Measurements from ENCODE around the gene MORN4. TPM values are rescaled to one million over a fixed set of nuclear protein-coding genes. Genes with fewer than 3 reads are reported as not detected.

The MORN4 gene
- total RNA-seq, 1 donor from 2014 or later: 25.9 TPM

DNA sequence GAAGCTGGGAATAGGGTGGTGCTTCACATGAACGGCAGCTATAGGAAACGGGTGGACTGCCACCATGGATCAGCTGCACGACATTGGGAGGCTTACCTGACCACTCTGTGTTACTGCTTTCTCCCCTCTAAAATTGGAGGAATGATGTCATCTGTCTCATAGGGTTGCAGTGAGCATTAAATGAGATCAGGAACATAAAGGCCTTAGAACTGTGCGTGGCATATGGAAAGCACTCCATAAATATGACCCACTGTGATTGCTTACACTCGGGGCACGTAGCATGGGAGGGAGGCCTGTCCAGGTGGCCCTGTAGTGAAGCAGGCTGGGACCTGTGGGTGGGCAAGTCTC is 34.1 kb downstream of the MORN4 start:
- no peak overlapping the region for H3K4me3 Mint-ChIP-seq
- no peaks in the 10 kb centered on the region for H3K9me3 Mint-ChIP-seq
- no peaks in the 10 kb centered on the region for H3K27me3 Mint-ChIP-seq (ENCODE audit: low read depth)
- no peak for DNase-seq (ENCODE audit: low read depth, low spot score)
- no peaks in the 10 kb centered on the region for H3K4me1 Mint-ChIP-seq
- no peak overlapping the region for H3K27ac Mint-ChIP-seq (ENCODE audit: unreplicated experiment)
- no peaks in the 10 kb centered on the region for H3K36me3 Mint-ChIP-seq (ENCODE audit: low read depth)
- TF ChIP-seq CTCF (conservative IDR thresholded peaks at IDR 0.05): no peak

DNA sequence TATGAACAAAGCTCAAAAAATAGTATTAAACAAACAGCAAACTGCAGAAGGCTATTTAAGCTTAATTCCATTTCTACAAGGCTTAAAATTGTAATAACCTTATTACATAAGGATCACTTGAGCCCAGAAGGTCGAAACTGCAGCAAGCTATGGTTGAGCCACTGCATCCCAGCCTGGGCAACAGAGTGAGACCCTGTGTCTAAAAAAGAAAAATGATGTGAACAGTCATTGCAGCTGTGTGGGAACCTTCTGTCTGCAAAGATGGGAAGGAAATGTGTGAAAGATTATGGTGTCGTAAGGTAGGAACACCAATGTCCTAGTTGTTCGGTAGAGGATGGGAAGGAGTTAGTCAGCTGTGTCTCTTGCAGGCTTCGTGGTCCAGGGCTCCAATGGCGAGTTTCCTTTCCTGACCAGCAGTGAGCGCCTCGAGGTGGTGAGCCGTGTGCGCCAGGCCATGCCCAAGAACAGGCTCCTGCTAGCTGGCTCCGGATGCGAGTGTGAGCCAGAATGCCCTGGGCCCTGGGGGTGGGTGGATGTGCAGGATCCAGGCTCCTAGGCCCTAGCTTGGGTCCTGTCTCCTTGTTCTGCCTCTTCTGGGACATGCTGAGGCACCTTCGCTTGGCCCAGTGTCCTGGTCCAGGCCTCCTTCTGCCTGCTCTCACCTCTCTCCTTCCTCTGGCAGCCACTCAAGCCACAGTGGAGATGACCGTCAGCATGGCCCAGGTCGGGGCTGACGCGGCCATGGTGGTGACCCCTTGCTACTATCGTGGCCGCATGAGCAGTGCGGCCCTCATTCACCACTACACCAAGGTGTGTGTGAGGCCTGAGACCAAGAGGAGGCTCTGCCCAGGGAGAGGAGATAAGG is 34.7 kb downstream of the MORN4 start:
- no peak for DNase-seq (ENCODE audit: low read depth, low spot score)
- Mint-ChIP-seq H3K4me1 (no peaks in the 10 kb centered on the region), H3K27me3 (ENCODE audit: low read depth) (no peaks in the 10 kb centered on the region), H3K36me3 (ENCODE audit: low read depth) (no peaks in the 10 kb centered on the region), H3K27ac (ENCODE audit: unreplicated experiment) (no peak overlapping the region), H3K9me3 (no peaks in the 10 kb centered on the region), H3K4me3 (no peak overlapping the region)
- no peak for TF ChIP-seq CTCF (conservative IDR thresholded peaks at IDR 0.05)

- H3K4me3 Mint-ChIP-seq: no peak overlapping the region
- DNase-seq (ENCODE audit: low read depth, low spot score): no peak
- H3K27ac Mint-ChIP-seq (ENCODE audit: unreplicated experiment): no peak overlapping the region
- no peaks in the 10 kb centered on the region for H3K9me3 Mint-ChIP-seq
- TF ChIP-seq CTCF (conservative IDR thresholded peaks at IDR 0.05): no peak
- no peaks in the 10 kb centered on the region for H3K36me3 Mint-ChIP-seq (ENCODE audit: low read depth)
- no peaks in the 10 kb centered on the region for H3K4me1 Mint-ChIP-seq
- H3K27me3 Mint-ChIP-seq (ENCODE audit: low read depth): no peaks in the 10 kb centered on the region
These were observed 35.5 kb downstream of the MORN4 start for GRCh38 chr10:97597778-97598177.

GRCh38 chr10:97596101-97597082 is 36.9 kb downstream of the MORN4 start:
- H3K36me3 Mint-ChIP-seq (ENCODE audit: low read depth): no peaks in the 10 kb centered on the region
- no peak overlapping the region for H3K4me3 Mint-ChIP-seq
- no peak for TF ChIP-seq CTCF (conservative IDR thresholded peaks at IDR 0.05)
- no peaks in the 10 kb centered on the region for H3K4me1 Mint-ChIP-seq
- H3K27me3 Mint-ChIP-seq (ENCODE audit: low read depth): no peaks in the 10 kb centered on the region
- no peak for DNase-seq (ENCODE audit: low read depth, low spot score)
- H3K27ac Mint-ChIP-seq (ENCODE audit: unreplicated experiment): no peak overlapping the region
- H3K9me3 Mint-ChIP-seq: no peaks in the 10 kb centered on the region

DNA sequence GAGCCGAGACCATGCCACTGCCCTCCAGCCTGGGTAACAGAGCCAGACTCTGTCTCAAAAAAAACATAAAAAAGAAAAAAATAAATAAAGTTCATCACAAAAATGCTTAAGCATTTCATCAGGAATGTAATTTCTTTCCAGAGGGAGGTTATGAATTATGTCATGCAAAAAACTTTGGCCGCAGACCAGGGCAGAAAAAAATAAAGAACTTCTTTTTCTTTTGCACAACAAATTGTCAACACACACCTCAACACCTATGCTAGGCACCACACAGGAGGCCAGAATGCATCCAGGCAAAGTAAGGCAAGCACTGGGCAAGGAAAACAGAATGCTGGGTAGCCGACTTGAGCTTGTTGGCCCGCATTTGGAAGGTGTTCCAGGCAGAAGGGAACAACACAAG is 39.9 kb downstream of the MORN4 start:
- H3K4me3 Mint-ChIP-seq: no peak overlapping the region
- no peaks in the 10 kb centered on the region for H3K9me3 Mint-ChIP-seq
- H3K27me3 Mint-ChIP-seq (ENCODE audit: low read depth): no peaks in the 10 kb centered on the region
- H3K36me3 Mint-ChIP-seq (ENCODE audit: low read depth): no peaks in the 10 kb centered on the region
- no peak for TF ChIP-seq CTCF (conservative IDR thresholded peaks at IDR 0.05)
- DNase-seq (ENCODE audit: low read depth, low spot score): no peak
- H3K4me1 Mint-ChIP-seq: no peaks in the 10 kb centered on the region
- H3K27ac Mint-ChIP-seq (ENCODE audit: unreplicated experiment): no peak overlapping the region
